ENCODE measurements around the gene FOXN3. TPM values are rescaled to one million over a fixed set of nuclear protein-coding genes. Genes with fewer than 3 reads are reported as not detected.

Gene FOXN3
- total and polyA plus RNA-seq, 10 of the 15 experiments (the other 5 are each of a cell fraction or from before 2014, with no cell fraction given), result 4.5 to 68.9 (median 29.7) TPM

- Histone ChIP-seq H4K20me1 (ENCODE audit: control insufficient read depth, insufficient read depth) (no peaks in the 10 kb centered on the region), H3K27ac (ENCODE audit: control insufficient read depth, insufficient read depth) (no peak overlapping the region), H3K27me3 (replicated peaks in 1 of 2; ENCODE audit: control insufficient read depth in 2 of 2, insufficient read depth in 2 of 2, low read length in 1 of 2) (no peaks in the 10 kb centered on the region), H2AFZ (ENCODE audit: control insufficient read depth, low read depth, low read length) (no peak overlapping the region), H3K79me2 (ENCODE audit: control insufficient read depth, insufficient read depth, low read length) (peaks cover 26% of the 10 kb centered on the region), H3K9me3 (replicated peaks; ENCODE audit: control insufficient read depth, insufficient read depth, low read length) (no peaks in the 10 kb centered on the region), H3K9ac (ENCODE audit: control insufficient read depth, insufficient read depth, low read length) (no peak overlapping the region), H3K4me2 (ENCODE audit: control insufficient read depth, insufficient read depth) (no peak overlapping the region), H3K4me3 (no peak overlapping the region), H3K36me3 (ENCODE audit: control insufficient read depth in 2 of 2, insufficient read depth in 2 of 2, low read length in 1 of 2) (peaks cover 1 to 7% of the 10 kb centered on the region in 2 experiments), H3K4me1 (ENCODE audit: control insufficient read depth, insufficient read depth, low read length) (peaks cover 45% of the 10 kb centered on the region)
- in situ Hi-C loops (cut with MboI) (no loop called here), intact Hi-C loops (cut with micrococcal nuclease; ENCODE audit: unreplicated experiment) (no loop called here)
- POLR2A ChIA-PET, result interaction anchor here (1.1 kb wide), 1 partner anchor 146 kb away, joined by 4 read pairs; no protein-coding TSS in a partner anchor
- no peak for ATAC-seq
- SMC1A ChIA-PET (ENCODE audit: uncharacterized antibody, unreplicated experiment), result interaction anchor here (1.0 to 1.7 kb wide), 2 partner anchors 13 to 95 kb away, joined by 3 to 5 read pairs; no protein-coding TSS in a partner anchor
- RAD21 ChIA-PET (ENCODE audit: unreplicated experiment), result no interaction called here
- CTCF ChIA-PET, result no interaction called here
- FAIRE-seq, result no peak
- no TSS peak for BruUV-seq (replicated peaks)
- 90% methylated on average over 6 of the region's 6 CpGs for WGBS (ENCODE audit: insufficient coverage, insufficient replicate concordance, low lambda C conversion rate, missing lambda C conversion rate)
- DNase-seq (ENCODE audit: low read depth, low spot score), result no peak
- TF ChIP-seq CUX1 (IDR thresholded peaks at IDR 0.05; ENCODE audit: insufficient replicate concordance, low read depth, low read length) (no peak), E2F4 (IDR thresholded peaks at IDR 0.05; ENCODE audit: low read depth, low read length) (no peak), PRDM15 (CRISPR knock-in tag; IDR thresholded peaks at IDR 0.05) (no peak), SREBF1 (IDR thresholded peaks at IDR 0.05; ENCODE audit: low read length) (no peak), USF2 (IDR thresholded peaks at IDR 0.05; ENCODE audit: borderline replicate concordance, low read depth, low read length) (no peak), SPI1 (IDR thresholded peaks at IDR 0.05; ENCODE audit: borderline replicate concordance, insufficient read depth, low read depth, low read length) (no peak), MYB (IDR thresholded peaks at IDR 0.05; ENCODE audit: borderline replicate concordance, low read depth, low read length) (no peak), PKNOX1 (IDR thresholded peaks at IDR 0.05) (no peak), RUNX3 (IDR thresholded peaks at IDR 0.05; ENCODE audit: low read length) (no peak), ZNF207 (IDR thresholded peaks at IDR 0.05; ENCODE audit: borderline replicate concordance) (no peak), ZZZ3 (IDR thresholded peaks at IDR 0.05; ENCODE audit: control insufficient read depth, insufficient read length, low read depth) (no peak)
These were observed 147.6 kb downstream of the FOXN3 start for GRCh38 chr14:89269404-89269803.
